NCI-H2171 treated with DMSO at 0.1 percent for 48 hours (cell line): Measurements from ENCODE around the gene KMT2D.
"Not testable (repeated sequence)": the region's sequence is repeated elsewhere in the genome, so short reads cannot be mapped to it uniquely, and the experiment has no call there.

Experiments
- DNase-seq: peaks from one replicate; lab custom pipeline; 2025; lab: John Stamatoyannopoulos, UW

The KMT2D gene

DNA sequence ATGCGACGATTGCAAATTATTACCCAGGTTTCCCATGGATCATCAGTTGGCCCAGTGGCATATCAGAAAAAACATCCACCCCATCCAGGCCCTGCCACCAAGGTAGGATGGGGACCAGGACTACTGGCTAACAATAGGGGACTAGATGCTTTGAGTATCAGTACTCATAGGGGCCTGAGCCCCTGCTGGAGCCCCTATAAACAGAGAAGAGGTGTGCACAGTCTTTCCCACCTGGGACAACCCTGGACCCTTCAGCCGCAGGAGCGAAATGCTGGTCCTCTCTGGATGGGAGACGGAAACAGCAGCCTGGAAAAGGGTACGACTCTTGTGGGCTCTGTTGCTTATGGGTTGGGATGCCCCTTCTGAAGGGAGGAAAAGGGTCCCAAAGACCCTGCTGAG is 28.3 kb upstream of the KMT2D start:
- DNase-seq = no peak

DNA sequence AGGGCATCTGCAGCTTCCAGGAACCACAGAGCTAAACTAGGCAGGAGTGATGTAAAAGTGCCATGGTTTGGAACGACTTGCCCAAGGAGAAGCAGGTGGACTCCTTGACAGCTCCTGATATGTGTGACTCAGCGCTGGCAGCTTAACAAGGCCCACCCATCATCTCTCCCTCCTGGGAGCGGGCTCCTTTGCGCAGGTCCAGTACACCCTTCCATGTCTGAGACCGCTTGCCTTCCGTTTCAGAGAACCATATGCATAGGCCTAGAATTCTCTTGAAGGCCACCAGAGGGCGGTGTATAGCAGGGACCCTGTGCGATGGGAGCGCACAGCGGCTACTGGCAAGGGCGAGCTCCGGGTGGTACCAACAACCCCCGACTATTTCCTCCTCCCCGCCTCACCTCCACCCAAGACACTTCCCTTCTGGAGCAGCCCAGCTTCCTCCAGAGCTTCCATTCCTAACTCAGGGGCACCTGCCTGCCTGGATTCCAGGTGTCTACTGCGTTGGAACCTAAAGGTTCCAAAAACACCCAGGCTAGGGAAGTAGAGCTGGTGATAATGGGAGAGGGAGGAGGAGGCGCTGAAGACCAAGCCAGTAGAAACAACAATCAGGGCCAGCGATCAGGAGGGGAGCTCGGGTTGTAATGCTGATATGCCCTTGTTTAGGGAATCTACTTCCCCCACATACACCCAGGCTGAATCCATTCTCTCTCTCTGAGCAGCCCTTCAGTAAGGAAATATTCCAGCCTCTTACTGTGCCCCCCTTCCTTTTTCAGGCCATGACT is 27.7 kb upstream of the KMT2D start:
- peak; percentile 98 for DNase-seq

- no peak for DNase-seq
Observed at GRCh38 chr12:49086116-49086515, 25.5 kb upstream of the KMT2D start.

GRCh38 chr12:49084438-49084837 is 23.8 kb upstream of the KMT2D start:
- DNase-seq = no peak

DNA sequence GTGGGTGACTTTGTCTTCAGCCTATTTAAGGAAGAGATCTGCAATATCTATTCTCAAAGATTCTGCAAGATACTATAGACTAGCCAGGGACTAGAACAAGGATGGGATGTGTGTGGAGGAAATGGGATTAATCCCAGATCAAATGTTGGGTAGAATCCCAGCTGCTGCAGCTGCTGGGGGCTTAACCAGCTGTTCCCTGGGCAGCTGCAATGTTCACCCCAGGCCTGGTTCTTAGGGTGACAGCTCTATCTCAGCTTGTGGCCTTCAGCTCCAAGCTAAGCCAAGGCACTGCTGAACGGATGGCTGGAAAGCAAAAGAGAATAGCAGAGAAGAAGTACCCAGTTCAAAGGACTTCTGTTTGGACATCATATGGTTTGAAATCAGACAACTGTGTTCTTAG is 19.2 kb upstream of the KMT2D start:
- no peak for DNase-seq

- DNase-seq = no peak
Observed at GRCh38 chr12:49070971-49071370, 10.4 kb upstream of the KMT2D start.

DNA sequence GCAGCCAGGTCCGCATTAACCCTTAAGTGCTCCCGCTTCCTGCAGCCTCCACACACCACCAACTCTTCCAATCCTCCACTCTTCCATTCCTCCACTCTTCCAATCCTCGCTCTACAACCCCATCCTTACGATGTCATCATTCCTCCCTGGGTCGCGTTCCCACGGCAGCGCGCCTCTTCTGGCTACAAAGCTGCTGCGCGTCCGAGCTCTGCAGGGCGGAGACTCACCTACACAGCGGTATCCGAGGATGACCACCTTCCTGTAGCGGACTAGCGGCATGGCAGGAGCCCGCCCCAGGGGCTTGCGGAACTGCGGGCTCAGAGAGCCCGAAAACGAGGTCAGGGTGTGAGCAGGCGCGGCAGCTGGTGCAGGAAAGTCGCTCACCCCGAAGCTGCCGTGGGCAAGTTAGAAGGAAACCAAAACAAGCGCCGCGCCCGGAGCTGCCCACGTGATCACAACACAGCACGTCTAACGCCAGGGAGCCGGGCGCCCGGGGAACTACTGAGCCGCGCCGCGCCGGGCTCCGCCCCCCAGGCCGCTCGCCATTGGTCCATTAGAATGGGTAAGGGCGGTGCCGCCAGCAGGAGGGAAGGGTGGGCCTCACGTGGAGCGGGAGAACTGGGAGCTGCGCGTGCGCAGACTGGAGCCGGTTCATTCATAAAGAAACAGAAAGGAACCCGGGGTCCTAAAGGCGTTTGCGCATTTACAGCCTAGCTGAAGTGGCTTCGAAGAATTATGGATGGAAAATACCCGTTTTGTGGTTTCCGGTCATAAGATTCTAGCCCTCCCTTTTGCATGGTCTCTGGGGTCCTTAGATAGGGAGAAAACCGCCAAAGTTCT is 9.1 kb upstream of the KMT2D start, which contains the start of gene RHEBL1:
Gene RHEBL1 (minus strand): TSS at position 473 of the 840 bp plus-strand sequence. CDS start 194 bp downstream, at position 279.
- peak; percentile 98 for DNase-seq

GRCh38 chr12:49068879-49069506 is 8.4 kb upstream of the KMT2D start:
- DNase-seq = peak; percentile 52

- DNase-seq = no peak
Observed at GRCh38 chr12:49066120-49066519, 5.5 kb upstream of the KMT2D start.

GRCh38 chr12:49064767-49065152 is 4.2 kb upstream of the KMT2D start:
- DNase-seq = no peak

GRCh38 chr12:49061916-49062315 is 1.3 kb upstream of the KMT2D start:
- not testable (repeated sequence) for DNase-seq

DNA sequence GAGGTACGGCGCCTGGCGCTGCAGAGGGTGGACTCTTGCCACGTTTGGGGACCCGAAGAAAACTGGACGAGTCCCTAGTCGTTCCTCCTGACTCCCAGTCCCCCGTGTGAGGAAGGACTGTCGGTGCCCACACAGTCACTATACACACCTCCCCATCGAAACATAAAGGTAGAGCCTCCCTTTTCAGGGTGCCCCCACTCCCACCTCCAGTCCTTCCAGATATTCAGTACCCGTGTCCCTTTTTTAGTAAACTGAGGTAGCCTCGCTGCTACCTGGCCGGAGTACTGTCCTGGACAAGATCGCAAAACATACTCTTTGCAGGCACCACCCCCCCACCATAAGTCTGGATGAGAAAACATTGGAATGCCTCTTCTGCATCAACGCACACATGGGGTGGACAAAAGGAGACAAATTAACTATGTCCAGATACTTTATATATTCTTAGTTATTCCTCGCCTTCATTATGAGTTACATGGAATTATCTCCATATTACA is 610 bp upstream of the KMT2D start:
- no peak for DNase-seq

GRCh38 chr12:49059299-49060171 is 1.1 kb downstream of the KMT2D start:
- DNase-seq = peak; percentile 44

DNA sequence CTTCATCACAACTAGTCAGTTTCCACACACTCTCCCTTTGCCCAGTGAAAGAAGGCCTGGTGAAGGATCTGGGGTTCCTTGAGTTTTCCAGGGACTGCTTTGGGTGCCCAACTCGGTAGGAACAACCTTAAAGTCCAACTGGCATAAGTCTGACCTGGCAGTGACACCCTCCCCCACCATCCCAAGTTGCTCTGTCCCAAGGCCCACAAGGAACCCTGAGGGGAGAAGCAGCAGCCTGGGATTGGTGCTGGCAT is 1.6 kb downstream of the KMT2D start:
- no peak for DNase-seq

DNA sequence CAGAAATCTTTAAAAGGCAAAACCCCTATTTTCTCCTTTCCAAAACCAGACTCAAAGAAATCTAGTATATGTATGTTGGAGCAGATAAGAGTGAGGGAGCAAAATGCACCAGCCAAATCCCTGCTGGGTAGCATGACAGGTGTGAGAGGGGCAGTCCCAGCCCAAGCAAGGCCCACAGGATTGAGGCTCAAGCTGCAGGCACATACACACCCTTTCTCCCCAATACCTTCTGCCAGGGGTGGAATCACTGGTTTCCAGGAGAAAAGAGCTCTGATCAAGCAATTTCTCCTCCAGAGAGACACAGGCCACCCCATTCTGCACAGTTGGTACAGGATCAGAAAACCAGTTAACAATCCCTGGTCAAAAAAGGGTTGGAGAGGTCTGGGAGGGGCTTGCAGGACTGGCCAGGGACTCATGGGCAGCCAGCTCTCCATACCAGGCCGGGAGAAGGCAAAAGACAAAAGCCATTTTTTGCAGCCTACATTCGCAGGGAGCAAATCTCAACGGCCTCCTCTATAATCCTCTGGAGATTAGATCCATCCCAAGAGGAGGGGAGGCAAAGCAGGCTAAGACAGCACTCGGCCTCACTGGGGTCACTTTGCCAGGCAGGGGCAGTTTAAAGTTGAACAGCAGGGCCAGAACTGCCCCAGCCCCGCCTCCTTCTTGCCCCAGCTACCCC is 2.1 kb downstream of the KMT2D start:
- no peak for DNase-seq

- DNase-seq = no peak
Observed at GRCh38 chr12:49057888-49058287, 2.7 kb downstream of the KMT2D start.

- no peak for DNase-seq
Observed at GRCh38 chr12:49055978-49056754, 4.4 kb downstream of the KMT2D start.

DNA sequence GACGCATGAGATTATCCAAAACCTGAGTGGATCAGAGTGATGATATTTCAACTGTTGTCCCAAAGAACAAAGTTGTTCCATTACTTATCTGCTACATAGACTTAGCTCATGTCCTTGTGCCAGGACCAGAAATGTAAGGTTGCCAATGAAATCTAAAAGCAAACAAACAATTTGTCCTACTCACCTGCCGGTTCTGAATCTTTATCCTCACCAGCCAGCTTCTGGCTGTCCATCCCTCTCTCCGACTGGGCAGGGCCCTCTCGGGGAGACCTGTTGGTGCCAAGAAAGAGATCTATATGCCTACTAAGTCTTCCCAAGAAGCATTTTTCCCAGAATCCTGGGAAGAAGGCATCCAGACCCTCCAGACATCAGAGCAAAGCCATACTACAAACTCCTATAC is 5.5 kb downstream of the KMT2D start:
- DNase-seq = no peak

DNA sequence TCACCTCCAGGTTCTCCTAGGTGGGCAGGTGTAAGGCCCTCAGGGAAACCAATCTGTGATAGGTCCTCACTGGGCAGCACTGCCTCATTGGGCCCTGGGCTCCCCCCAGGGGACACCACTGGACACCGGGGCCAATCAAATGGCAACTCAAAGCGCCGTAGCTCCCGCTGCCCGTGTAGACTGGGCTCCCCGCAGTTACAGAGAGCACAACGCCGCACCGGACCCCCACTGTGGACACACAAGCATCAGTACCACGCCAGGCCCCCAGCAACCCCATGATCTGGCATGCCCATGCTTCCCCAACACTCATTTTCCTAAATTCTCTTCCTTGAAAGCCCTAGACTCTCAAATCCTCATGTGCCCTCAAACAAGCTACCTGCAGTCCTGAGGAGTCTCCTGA is 6.1 kb downstream of the KMT2D start:
- DNase-seq = no peak

DNA sequence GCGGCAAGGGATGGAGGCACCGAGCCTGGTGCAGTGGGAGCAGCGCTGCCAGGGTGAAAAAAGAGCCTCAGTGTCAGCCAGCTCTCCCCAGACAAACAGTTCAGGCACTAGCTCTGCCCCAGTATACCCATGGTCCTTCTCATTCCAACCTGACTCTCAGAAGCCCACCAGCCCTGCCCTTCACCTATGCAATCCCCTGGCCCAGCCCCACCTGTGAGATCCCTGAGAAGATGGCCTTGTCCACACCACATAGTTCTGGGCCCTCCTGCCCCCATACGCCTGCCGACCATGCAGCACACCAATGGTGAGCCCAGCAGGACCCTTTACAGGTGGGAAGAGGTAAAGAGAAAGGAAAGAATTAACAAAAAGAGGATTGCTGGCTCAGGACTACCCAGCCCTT is 6.5 kb downstream of the KMT2D start:
- no peak for DNase-seq
